GM15510 (cell line): Measurements from ENCODE around the gene KRT13.

ENCODE experiments used
- POLR2A ChIP-seq: IDR thresholded peaks from 3 replicates; pipeline ENCODE4 v1.6.1; 2011; ENCODE audit warnings: borderline replicate concordance; ENCODE audit not compliant: insufficient read length; ENCODE audit errors: extremely low read depth

KRT13 gene

DNA sequence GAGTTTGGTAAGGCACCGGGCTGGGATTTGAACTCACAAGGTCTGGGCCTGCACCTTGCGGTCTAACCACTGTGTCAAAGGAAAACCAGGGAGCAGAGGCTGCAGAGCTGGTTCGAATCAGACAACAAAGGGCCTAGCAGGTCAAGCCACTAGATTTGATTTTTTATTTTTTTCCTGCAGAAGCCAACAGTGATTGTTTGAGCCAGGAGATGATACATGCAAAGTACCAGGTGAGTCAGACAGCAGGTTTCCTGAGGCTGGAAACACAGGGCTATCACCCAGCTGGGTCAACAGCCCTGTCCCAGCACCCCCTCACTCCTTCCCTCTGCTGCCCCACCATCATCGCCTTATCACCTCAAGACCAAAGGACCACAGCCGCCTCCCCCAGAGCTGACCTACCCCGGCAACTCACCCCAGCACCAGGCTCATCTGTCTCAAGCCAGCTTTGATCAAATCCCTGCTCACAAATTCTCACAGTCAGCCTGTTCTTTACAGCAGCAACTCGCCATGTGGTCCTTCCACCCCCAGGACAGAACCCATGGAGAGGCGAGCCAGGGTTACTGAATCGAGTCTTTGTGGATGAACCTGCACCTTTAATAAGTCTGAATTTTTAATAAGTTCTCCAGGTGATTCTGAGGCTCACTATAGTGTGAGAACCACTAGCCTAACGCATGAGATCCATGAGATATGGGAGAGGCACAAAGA lies 35.7 kb upstream of the KRT13 start:
- no peak for TF ChIP-seq POLR2A

DNA sequence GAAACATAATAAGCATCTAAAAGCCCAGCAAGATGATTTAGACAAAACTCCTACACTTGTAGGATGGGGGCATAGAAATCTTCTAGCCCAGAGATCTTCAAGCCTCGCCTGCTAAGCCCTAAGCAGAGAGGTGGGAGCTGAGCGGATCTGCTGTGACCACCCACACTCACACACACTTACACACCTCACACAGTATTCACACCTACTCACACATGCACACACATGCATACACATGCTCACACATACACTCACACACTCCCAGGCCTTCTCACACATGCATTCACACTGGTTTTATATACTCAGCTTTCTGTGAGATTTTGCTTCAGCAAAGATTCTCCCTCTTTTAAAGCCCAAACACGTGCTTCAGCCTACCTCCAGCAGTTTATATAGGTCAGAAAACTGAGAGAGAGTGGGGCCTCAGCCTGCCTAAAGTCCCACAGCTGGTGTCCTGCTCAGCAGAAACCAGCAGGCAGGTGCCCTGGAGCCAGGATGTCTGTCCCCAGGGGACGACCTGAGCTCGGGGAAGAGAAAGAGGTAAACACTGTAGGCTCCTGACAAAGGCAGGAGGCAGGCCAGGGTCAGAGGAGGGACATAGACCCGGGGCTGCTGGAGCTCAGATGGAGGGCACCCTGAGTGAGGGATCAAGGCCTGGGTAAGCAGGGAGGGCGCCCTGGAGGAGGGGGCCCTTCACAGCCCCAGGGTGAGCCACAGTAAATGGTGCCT lies 34.7 kb upstream of the KRT13 start:
- TF ChIP-seq POLR2A = no peak

DNA sequence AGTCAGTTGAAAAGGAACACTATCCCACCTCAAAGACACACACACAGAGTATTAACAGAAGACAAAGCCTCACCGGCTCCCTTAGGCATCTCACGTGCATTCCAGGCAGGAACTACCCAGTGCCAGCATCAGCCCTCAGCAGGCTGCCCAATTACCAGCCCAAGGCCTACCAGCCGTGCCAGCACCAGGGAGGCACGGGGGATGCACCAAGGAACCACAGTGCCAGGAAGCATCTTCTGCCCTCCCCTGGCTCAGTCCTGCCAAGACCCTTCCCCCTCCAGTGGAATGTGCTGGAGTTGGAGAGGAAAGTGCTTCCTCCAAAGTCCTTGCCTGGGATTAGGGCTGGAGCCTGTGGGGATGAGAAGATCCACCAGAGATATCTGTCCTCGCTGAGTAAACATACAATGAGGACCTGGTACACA lies 33.7 kb upstream of the KRT13 start:
- TF ChIP-seq POLR2A = no peak

DNA sequence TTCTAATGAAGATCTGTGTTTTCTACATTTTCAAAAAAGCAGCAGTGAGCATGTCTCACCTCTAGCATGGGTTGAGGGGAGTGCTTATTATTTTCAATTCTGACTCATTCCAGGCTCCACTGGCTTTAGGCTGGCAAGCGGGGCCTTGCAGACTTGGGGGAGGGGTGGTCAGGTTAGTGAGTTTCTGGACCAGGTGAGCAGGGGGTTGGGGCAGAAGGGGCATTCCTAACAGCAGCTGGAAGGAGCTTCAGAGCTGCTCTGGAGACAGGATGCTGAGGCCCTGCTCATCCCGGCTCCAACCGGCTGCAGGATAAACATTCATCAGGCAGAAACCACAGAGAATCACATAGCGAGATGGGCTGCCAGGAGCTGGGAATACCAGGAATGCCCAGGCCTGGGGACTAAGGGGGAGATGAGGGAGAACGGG lies 33.2 kb upstream of the KRT13 start:
- no peak for TF ChIP-seq POLR2A

DNA sequence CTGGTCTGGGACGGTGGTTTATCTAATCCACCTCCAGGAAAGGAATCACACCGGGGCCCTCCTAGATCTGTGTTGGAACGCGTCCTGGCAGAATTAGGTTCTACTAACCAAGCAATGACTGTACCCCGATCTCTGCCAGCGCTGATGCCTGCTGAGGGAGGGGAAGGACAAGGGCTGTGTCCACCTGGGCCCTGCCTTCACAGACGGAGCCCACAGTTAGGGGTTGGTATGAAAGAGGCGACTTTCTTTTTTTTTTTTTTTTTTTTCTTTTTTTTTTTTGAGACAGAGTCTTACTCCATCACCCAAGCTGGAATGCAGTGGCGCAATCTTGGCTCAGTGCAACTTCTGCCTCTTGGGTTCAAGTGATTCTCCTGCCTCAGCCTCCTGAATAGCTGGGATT lies 32.6 kb upstream of the KRT13 start:
- no peak for TF ChIP-seq POLR2A

DNA sequence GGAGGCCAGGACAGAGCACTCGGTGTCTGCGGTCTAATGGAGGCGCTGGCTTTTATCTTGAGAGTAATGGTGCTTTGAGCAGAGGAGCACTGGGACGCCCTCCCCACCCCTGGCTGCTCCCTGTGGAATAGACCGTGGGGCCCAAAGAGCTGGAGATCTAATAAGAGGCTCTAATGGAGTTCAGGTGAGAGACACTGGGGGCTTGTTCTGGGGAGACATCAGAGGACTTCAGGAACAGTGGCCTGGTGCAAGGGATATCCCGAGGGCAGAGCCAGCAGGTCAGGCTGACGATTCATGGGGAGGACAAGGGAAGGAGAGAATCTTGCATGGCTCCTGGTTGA lies 32.2 kb upstream of the KRT13 start:
- no peak for TF ChIP-seq POLR2A

DNA sequence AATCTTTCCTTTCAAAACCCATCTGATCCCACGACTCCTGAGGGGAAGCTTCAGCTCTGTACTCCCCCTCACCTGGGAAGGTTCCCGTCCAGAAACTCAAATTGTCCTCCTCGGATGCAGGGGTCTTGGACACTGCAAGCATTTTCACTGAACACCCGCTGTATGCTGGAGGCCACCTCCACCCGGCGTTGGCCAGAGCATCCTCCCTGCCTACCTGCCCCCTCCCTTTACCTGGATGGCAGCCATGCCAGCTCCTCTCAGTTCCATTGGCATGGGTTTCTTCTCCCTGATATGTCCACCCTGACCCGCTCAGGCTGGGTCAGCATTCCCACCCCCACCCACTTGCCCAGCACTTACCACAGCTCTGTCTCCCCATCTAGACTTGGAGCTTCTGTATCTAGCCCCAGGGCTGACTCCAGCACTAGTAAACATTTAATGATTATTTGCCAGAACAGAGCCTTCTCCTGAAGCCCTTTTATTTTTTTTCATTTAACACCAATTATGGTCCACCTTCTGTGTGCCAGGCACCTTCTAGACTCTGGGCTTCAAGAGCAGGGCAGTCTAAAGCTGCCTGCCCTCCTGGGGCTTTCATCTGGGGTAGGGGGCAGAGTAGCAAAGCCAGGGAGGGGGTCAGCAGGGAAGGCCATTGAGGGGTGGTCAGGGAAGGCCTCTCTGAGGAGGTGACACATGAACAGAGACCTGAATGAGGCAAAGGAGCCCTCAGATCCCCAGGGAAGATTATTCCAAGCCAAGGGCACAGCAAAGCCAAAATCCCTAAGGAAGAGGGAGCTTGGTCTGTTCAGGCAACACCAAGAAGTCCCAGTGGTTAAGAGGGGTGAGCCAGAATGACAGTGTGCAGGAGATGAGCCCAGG lies 31.6 kb upstream of the KRT13 start:
- TF ChIP-seq POLR2A = no peak

DNA sequence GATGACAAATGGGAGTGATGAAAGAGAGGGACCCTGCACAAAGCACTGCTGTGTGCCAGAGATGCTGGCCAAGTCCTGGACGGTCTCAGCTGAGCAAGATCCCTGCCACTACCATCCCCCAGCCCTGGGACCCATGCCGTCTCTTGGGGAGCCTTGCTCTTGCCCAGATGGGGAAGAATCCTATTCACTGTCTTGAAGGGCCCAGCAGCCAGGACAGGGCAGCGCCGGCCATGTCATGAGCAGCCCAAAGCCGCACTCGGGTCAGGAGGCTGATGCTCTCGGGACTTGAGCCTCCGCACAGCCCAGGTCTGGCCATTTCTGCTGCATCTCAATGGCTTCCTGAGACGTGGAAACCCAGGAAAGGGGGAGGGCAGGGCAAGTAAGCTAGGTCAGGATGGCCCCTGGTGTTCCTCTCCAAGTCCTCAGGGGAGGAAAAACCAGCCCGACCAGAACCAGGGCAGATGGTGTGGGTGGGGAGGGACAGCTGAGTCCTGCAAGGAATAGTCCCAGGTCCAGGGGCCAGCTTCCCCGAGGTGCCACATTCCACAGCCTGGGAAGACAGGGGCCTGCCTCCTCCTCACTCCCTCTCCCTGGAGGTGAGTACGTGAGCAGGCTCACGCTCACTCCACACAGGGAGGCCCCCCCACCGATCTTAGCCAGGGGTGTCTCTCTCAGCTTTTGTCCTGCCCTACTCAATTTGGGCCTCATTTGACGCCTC lies 30.5 kb upstream of the KRT13 start:
- no peak for TF ChIP-seq POLR2A

DNA sequence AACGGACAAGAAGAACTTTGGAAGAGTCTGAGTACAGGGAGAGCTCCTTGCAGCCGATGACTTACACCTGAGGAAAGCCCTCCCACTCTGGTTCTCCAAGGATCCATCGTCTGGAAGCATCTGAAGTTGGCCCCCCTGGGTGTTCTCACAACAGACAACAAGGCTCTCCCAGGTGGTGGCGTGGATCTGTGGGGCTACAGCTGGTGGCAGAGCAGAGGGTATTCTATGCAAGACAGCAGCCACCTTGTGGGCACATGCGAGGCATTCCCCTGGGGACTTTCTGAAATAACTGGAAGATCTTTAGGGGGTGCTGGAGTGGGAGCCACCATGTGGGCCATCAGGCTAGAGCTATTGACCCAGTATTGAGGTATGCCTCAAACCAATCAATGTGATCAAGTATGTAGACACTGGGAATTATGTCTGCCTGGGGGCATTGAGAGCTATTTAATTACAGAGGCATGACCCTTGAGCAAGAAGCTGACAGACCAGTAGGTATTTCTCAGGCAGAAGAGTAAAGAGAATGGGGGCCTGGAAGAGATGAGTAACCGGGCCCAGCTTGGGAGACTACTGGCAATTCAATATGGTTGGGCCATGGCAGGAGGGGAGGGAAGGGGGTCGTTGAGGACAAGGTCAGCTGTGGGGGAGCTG lies 29.6 kb upstream of the KRT13 start:
- TF ChIP-seq POLR2A = no peak

DNA sequence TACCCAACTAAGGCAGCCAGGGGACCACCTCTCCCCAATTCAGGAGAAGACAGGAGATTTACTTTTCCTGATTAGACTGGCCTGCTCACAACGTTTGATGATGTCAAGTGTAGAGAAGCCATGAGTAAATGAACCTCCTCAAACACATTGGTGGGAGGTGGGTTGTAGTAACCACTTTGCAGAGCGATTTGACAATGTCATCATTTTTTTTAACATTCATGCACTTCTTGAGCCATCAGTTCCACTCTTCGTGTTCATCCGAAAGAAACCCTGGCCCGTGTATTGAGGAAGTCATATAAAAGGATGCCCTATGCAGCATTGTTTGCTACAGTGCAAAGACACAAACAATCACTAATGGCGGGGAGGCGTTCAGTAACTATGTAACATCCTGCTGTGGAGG lies 28.2 kb upstream of the KRT13 start:
- no peak for TF ChIP-seq POLR2A

DNA sequence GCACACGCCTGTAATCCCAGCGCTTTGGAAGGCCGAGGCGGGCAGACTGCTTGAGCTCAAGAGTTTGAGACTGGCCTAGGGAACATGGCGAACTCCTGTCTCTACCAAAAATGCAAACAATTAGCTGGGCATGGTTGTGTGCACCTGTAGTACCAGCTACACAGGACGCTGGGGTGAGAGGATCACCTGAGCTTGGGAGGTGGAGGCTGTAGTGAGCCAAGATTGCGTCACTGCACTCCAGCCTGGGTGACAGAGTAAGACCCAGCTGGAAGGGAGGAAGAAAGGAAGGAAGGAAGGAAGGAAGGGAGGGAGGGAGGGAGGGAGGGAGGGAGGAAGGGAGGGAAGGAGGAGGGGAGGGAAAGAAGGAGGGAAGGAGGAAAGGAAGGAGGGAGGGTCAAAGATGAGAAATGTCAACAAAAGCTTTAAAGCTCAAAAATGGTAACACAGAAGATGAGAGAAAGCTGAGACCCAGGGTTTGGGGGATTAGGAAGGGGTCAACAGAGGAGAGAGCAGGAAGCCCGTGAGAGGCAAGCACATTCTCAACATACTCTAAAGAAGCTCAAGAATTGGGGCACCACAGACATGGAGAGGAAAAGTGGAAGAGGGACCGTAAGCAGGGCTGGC lies 27.6 kb upstream of the KRT13 start:
- TF ChIP-seq POLR2A = no peak

DNA sequence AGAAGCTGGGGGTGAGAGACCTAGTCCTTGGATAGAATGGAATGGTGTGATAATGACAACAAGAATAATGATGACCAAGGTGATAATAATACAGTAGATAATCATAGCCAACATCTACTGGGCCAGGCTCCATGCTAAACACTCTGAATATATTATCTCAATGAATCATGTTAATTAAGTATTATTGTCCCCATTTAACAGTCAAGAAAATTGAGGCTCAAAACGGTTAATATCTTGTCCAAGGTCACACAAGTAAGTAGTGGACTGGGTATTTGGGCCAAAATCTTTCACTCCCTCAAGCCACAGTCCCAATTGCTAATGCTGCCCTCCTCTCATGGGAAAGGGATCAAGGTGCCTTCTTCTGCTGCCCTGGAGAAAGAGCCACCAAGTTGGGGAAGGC lies 26.6 kb upstream of the KRT13 start:
- no peak for TF ChIP-seq POLR2A

DNA sequence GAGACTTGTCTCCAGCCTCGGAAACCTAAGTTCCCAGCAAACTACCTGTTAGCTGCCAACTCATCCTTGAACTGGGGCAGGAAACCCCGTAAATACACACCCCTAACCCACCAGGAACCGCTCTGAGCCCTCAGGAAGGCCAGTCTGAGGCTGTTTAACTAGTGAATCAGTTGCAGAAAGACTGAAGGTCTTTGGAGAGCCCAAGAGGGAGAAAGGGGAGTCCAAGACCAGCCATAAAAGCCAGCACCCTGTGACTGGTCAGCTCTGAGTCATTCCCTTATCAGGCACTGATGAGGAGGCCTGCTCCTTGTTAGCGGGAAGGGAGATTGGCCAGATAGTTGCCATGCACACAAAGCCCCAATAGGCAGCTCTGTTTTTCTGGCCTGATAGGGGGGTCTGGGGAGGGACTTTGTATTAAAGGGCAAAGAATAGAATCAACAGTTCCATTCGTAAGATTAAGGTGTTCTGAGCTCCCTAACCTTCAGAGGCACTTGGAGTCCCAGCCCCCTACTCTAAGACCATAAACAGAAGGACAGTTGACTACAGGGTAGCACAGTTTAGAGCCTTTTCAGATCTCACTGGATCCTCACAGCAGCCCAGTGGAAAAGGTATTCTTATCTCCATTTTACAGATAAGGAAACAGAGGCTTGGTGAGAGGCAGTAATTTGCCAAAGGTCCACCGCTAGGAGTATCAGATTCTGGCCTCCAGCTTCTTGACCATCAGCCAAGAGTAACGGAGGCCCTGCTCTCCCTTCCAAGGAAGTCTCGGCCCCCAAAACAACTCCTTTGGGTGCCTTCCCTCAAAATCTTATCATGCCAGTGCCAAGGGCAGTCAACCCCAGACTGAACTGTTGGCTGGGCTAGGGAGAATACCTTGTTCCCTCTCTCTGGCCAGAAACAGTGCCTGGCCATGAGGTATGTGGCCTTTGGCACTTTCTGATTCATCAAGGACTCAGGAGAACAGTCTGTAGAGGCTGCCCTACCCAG lies 24.9 kb upstream of the KRT13 start:
- no peak for TF ChIP-seq POLR2A
